HG03378 (cell line): ENCODE results near the gene NAT16.

Source experiments
- ATAC-seq: cut with Tn5 transposase; IDR thresholded peaks from one replicate; pipeline ENCODE4 v1.9.1; 2021; ENCODE audit warnings: mild to moderate bottlenecking, moderate library complexity; ENCODE audit not compliant: unreplicated experiment

Gene NAT16

DNA sequence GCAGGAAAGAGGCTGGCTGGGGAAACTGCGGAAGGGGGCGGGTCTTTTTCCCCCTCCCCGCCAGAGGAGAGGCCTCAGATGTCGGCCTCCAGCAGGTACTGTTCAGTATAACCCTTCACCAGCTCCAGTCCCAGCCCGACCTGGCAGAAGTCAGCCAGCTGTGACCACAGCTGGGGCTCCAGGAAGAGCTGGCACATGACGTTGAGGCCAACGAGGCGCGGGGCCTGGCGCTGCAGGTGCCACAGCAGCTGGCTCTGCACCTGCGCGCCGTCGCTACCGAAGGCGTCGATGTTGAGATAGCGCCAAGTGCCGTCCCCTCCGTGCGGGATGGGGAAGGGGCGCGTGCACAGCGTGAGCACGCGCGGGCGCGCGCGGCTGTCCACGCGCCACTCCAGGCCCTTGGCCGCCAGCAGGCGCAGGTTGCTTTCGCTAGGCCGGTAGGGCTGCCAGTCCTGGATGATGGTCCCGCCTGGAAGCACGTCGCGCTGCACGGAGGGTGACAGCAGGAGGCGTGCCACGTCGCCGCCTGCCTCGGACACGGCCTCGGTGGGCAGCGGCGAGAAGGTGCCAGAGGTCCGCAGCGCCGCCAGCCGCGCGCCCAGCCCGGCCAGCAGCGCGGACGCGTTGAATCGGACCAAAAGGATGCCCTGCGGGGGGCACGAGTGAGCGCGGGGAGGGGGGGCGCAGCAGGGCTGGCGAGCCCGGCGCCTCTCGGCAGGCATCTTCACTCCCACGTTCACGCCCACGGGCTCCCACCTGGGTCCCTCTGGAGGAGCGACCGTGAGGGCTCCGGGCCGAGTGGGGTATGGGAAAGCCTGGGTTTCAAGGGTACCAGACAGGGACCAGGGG is 7.9 kb downstream of the NAT16 start:
- no peak for ATAC-seq

- no peak for ATAC-seq
Measured at GRCh38 chr7:101171442-101171837, 8.7 kb downstream of the NAT16 start.

DNA sequence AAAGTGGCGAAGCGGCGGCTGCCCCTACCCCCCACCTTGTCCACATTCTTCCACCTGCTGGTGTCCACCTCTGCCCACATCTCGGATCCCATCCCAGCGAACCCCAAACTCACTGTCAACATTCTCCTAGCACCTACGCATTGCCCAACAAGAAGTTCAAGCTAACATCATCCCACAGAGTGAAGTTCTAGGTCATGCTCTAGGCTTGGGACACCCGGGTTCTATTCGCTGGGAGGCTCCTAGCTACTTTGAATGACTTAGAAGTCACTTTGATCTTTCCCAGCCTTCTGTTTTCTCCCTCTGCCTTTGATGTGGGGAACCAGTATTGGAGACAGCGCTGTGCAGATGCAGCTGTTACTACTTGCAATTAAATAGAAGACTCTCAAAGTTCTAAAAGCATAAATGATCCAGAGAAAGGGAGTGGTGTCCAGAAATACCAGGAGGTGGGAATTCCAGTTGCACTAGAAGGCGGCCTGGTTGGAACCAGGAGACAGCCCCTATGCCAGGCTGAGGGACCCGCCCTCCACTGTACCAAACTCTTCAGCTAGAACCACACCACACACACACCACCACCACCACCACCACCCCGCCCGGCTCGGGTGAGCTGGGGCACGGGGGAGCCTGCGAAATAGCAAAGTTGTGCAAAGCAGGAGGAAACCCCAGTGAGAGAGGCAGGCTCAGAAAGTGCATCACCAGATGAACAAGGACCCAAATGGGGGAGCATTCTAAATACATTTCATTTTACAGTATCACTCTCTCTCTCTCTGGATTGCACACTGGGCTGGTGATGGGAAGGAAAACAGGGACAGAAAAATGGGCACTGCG is 9.3 kb downstream of the NAT16 start:
- ATAC-seq: no peak

DNA sequence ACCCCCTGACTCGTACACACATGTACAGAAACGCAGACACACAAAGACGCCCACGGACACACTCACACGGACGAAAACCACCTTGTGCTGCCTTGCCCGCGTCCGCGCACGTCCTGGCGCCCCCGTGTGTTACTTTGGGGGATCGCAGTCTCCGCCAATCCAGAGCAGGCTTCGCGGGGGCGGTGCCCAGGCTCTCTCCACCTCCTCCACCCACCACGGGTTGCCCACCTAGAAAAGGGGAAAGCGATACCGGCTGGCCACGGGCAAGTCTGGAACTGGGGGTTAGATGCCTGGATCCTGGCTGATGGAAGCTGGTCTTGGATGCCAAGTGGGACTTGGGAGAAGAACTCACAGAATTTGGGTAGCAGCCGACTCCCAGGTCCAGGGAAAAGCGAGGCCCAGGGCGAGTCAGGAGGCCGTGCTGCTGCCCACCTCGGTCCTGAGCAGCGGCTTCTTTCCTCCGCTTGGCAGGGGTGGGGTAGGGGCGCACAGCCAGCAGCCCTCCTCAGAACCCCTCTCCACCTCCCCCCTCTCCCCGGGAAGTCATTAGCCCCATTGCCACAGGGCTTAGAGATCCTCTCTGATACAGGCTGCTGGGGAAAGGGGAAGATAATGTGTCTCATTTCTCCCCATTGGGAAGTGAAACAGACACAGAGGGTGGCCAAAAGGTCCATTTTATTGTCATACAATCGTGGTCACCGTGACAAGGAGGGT is 10.1 kb downstream of the NAT16 start:
- ATAC-seq: no peak

- ATAC-seq: no peak
Measured at GRCh38 chr7:101169110-101169837, 10.8 kb downstream of the NAT16 start.

GRCh38 chr7:101168412-101169049 is 11.6 kb downstream of the NAT16 start:
- ATAC-seq: no peak

DNA sequence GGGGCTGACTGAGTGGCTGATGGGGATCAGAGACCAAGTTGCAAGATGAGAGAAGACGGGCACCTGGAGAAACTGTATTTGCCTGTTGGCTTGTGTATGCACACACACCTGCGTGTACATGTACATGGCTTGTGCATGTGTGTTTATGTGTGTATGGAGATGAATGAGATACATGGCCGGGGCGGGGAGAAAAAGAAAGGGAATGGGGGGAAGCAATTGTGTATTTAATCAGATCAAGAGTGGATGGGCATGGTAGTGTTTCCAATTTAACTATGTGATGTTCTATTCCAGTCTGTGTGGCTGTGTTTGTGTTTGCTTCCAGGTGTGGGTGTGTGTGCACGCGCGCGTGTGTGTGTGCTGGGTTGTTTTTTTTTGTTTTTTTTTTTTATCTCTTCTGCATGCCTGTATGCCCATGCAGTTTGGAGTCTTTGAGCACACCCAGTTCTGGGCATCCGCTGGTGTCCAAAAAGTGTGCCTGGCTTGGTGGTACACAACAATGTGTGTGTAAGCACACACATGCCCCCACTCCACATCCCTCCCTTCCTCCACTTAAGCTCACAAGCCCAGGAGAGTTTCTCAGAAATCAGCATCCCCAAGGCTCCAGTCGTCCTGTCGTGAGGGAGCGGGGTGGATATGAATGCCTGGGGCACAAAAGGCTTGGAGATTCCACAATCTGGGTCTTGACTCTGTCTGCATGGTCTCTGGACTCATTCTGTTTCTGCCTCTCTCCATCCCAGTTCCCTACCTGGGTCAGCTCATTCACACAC is 12.3 kb downstream of the NAT16 start:
- ATAC-seq: no peak

DNA sequence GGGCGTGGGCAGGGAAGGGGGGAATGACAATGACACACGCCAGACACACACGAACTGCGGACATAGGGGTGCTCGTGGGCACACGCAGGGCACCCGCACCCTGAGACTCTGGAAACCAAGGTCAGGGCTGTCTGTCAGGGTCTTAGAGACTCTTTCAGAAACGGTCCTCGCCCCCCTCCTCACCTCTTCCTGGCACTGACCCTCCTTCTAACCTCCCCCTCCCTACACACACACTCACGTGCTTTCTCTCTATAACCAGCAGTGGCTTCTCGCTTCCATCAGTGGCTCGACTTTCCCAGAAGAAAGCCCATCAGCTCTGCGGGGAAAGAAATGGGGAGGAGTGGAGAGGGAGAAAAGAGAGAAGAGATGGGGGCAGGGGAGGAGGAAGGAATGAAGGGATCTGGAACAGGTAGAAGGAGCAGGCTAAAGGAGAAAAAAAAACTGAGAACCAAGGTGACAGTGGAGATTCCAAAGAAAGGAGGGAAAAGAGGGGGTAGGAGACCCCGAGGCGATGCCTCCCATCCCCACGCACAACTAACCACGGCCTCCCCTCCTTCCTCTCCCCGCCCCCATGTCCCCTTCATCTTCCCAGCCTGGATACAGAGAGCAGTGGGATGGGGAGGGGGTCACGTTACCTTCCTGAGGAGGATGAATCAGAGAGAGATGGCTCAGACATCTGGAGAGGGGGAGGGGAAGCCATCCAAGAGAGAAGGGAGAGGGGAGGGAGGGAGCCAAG is 13.0 kb downstream of the NAT16 start:
- ATAC-seq: no peak

GRCh38 chr7:101166648-101166908 is 13.5 kb downstream of the NAT16 start:
- ATAC-seq: no peak

- ATAC-seq: no peak
Measured at GRCh38 chr7:101165958-101166647, 14.0 kb downstream of the NAT16 start.

GRCh38 chr7:101165075-101165957 is 14.8 kb downstream of the NAT16 start, which contains the start of gene VGF:
TSS of gene VGF (minus strand) at chr7:101165569. CDS start at chr7:101164843, 726 bp downstream.
- no peak for ATAC-seq

GRCh38 chr7:101164071-101164840 is 15.8 kb downstream of the NAT16 start:
- ATAC-seq: no peak

GRCh38 chr7:101163279-101164070 is 16.6 kb downstream of the NAT16 start:
- no peak for ATAC-seq

DNA sequence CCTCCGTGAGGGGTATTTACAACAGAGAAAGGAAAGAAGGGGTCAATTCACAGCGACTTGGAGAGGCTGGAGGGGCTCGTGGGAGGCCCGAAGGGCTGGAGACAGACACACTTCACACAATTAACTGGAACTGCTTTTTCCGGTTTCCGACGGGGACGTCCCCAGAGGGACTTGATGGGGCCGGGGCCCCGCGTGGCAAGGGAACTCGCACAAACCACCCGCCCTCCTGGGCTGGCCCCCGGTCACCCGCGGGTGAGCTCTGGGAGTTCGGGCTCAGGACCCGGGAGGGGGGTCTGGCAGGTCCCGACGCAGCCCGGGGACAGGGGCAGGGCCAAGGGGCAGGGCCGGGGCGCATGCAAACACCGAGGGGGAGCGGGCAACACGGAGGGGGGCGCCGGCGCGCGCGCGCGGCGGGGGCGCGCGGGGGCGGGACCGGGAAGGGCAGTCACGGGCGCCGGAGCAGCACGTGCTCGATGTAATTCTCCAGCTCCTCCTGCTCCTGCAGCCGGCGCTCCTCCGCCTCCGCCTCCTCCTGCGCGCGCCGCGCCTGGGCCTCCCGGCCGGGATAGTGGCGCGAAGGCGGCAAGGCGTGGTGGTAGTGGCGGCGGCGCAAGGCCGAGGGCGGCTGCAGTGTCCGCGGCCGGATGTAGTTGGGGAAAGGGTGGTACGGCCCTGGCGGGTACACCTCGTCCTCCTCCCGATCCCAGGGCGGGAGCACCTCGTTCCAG is 17.4 kb downstream of the NAT16 start:
- ATAC-seq: no peak
